HUES6 (cell line): ENCODE data around the gene RASD1.
"Not testable (repeated sequence)": the region's sequence is repeated elsewhere in the genome, so short reads cannot be mapped to it uniquely, and the experiment has no call there.

Source experiments
- H3K27ac ChIP-seq: 2 replicates; pipeline ENCODE4 v1.7.0; 2013; ENCODE audit warnings: low read depth, mild to moderate bottlenecking, low read length, inconsistent platforms
- H3K27me3 ChIP-seq: 2 replicates; pipeline ENCODE4 v1.6.1; 2013; ENCODE audit warnings: low read length; ENCODE audit not compliant: control insufficient read depth, insufficient read depth
- H3K36me3 ChIP-seq: 2 replicates; pipeline ENCODE4 v1.6.1; 2013; ENCODE audit warnings: low read length; ENCODE audit not compliant: control insufficient read depth, insufficient read depth
- H3K4me1 ChIP-seq: 2 replicates; pipeline ENCODE4 v1.6.1; 2013; ENCODE audit warnings: low read length; ENCODE audit not compliant: control insufficient read depth, insufficient read depth
- H3K4me3 ChIP-seq: 2 replicates; pipeline ENCODE4 v1.5.1; 2013; ENCODE audit warnings: low read depth, low read length
- H3K9ac ChIP-seq: one replicate; pipeline ENCODE4 v1.6.1; 2013; ENCODE audit warnings: mild to moderate bottlenecking, low read length
- H3K9me3 ChIP-seq: 2 replicates; pipeline ENCODE4 v1.6.1; 2013; ENCODE audit warnings: low read depth, low read length; ENCODE audit not compliant: control insufficient read depth, insufficient read depth

The RASD1 gene

DNA sequence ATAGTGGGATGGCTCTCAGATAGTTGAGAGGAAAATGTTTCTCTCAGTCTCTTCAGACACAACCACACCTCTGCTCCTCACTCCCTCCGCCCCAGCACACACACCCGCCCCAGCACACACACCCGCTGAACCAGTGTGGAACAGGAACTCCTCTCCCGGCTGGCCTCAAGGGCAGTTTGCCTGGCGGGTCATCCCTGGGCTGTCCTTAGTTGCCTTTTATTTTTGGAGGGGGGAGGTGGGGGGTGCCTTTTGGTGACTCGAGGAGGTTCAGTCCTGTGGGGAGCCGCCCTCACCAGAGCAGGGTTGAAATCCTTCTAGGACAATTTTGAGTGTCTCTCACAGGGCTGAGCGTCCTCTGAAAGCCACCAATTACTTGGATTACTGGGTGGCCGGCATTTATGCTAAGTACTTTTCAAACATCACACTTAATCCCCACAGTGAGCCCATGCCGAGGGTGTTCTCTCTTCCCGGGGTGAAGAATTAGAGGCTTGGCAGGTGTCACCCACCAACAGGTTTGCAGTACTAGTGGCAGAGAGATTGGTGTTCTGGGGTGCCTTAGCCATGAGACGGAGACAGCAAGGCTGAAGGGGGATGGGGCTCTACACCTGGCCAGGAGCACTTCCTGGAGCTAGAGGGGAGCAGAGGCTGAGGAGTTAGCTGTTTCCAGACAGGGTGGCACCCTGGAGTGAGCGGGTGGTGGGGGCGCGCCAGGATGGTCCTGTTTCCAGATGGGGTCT, 2.8 kb downstream of the RASD1 start:
- H3K9me3 ChIP-seq = no peaks in the 10 kb centered on the region
- no peak overlapping the region for H3K9ac ChIP-seq
- H3K27ac ChIP-seq = no peak overlapping the region

DNA sequence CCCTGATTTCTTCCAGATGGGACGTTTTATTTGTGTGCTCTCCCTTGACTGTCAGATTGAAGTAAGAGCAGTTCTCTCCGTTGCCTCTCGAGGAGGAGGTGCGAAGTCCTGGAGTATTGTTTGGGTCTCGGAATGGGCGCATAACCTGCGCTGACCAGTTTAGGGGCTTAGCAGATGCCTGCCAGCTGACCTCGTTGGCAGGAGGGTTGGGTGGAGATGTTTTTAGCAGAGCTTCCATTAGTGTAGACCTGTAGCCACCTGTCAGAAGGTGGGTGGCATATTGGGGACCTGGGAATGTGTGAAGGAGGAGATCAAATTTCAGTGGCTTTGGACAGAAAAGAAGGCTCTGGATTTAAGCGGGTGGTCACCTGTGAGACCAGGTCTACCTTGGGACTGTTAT, 3.6 kb downstream of the RASD1 start:
- Histone ChIP-seq H3K4me3 (no peak overlapping the region), H3K9me3 (no peaks in the 10 kb centered on the region), H3K9ac (no peak overlapping the region), H3K4me1 (peaks cover 34% of the 10 kb centered on the region), H3K27ac (no peak overlapping the region), H3K27me3 (peaks cover 24% of the 10 kb centered on the region), H3K36me3 (peaks cover 38% of the 10 kb centered on the region)

More for the DNA sequence above, 2.8 kb downstream of the RASD1 start:
- peaks cover 24% of the 10 kb centered on the region for H3K27me3 ChIP-seq
- no peak overlapping the region for H3K4me3 ChIP-seq
- H3K36me3 ChIP-seq = peaks cover 30% of the 10 kb centered on the region
- H3K4me1 ChIP-seq = peaks cover 34% of the 10 kb centered on the region

DNA sequence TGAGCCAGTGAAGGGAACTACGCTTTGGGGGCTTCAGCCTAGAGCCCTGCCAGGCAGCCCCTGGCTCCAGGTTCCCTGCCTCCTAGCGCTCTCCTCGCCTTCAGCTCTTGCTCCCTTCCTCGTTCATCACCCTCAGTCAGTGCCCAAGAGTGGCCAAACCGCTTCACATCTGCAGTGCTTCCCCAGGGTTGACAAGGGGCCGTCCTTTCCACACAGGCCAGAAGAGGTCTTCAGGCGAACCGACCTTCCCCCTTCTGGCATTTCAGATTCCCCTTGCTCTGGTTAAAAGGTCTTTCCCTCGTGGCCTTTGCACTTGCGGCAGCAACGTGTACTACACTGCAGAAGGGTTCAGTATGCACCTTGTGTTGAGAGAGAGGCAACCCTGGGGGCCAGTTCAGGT, 4.1 kb downstream of the RASD1 start:
- Histone ChIP-seq H3K36me3 (peaks cover 42% of the 10 kb centered on the region), H3K9ac (no peak overlapping the region), H3K27me3 (peaks cover 24% of the 10 kb centered on the region), H3K27ac (no peak overlapping the region), H3K4me3 (no peak overlapping the region), H3K9me3 (no peaks in the 10 kb centered on the region), H3K4me1 (peaks cover 29% of the 10 kb centered on the region)

DNA sequence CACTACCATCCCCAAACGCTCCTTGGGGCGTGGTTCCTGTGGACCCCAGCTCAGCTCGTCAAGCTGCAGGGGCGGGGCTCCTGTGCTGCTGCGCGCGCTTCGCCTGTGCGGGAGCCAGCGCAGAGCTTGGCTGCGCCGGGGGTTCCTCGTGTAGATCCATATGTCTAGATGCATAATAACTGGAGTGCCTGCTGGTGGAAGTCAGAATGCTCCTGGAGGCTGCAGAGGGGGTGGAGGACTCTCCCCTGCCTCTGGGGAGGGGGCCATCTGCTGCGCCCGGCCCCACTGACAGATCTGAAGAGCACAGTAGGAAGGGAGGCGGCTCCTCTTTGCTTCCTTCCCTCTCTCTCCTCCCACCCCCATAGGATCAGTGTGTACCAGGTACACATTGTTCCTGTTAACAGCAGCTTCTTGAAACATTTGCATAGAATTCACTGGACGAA, 4.6 kb downstream of the RASD1 start:
- H3K27me3 ChIP-seq = peaks cover 24% of the 10 kb centered on the region
- H3K9me3 ChIP-seq = no peaks in the 10 kb centered on the region
- peaks cover 42% of the 10 kb centered on the region for H3K36me3 ChIP-seq
- no peak overlapping the region for H3K27ac ChIP-seq
- H3K4me3 ChIP-seq = no peak overlapping the region
- peaks cover 27% of the 10 kb centered on the region for H3K4me1 ChIP-seq
- no peak overlapping the region for H3K9ac ChIP-seq

DNA sequence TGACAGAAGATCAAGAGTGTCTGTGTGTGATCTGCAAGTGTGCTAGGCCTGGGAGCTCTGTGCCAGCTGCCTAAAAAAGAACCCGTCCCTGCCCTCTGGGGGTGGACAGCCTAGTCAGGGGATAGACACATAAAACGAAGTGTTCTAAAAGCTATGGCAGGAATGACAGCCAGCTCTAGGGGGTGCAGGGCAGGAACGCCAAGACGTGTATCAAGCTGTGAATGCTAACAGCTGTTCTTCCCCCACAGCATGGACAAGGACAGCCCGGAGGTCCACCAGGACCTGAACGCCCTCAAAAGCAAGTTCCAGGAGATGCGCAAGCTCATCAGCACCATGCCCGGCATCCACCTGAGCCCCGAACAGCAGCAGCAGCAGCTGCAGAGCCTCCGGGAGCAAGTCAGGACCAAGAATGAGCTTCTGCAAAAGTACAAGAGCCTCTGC, 5.1 kb downstream of the RASD1 start:
- no peak overlapping the region for H3K27ac ChIP-seq
- H3K4me1 ChIP-seq = peaks cover 27% of the 10 kb centered on the region
- peaks cover 42% of the 10 kb centered on the region for H3K36me3 ChIP-seq
- H3K27me3 ChIP-seq = peaks cover 23% of the 10 kb centered on the region
- H3K9ac ChIP-seq = no peak overlapping the region
- H3K4me3 ChIP-seq = no peak overlapping the region
- H3K9me3 ChIP-seq = no peaks in the 10 kb centered on the region

DNA sequence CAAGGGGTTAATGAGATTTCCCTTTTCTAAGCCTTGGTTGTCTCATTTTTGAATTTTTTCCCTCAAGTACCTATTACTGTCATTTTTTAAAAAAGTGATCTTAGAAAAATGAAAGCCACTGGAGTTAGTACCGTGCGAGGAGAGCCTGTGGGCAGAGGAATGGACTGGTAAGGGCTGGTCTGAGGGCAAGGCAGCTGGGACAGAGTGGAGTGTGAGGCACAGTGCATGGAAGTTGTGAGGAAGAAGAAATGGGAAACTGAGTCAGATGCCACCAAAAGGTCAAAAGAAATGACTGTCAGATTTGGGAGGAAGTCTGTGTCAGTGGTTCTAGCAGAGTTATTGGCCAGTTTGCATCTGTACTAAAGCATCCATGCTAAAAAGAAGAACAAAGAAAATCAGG, 8.2 kb downstream of the RASD1 start:
- H3K27ac ChIP-seq = no peak overlapping the region
- no peaks in the 10 kb centered on the region for H3K9me3 ChIP-seq
- no peak overlapping the region for H3K9ac ChIP-seq
- peaks cover 60% of the 10 kb centered on the region for H3K36me3 ChIP-seq
- peaks cover 8% of the 10 kb centered on the region; the same call in 1 of the 2 replicates for H3K4me1 ChIP-seq
- no peak overlapping the region for H3K4me3 ChIP-seq
- no peaks in the 10 kb centered on the region for H3K27me3 ChIP-seq

DNA sequence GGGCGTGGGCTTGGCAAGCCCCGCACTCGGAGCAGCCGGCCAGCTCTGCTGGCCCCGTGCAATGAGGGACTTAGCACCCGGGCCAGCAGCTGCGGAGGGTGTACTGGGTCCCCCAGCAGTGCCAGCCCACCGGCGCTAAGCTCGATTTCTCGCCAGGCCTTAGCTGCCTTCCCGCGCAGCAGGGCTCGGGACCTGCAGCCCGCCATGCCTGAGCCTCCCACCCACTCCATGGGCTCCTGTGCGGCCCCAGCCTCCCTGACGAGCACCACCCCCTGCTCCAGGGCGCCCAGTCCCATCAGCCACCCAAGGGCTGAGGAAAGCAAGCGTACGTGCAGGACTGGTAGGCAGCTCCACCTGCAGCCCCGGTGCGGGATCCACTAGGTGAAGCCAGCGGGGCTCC, 9.8 kb downstream of the RASD1 start:
- H3K4me1 ChIP-seq, H3K4me3 ChIP-seq, H3K27me3 ChIP-seq, H3K9me3 ChIP-seq, H3K9ac ChIP-seq, H3K27ac ChIP-seq: not testable (repeated sequence)
- peaks cover 56% of the 10 kb centered on the region for H3K36me3 ChIP-seq

DNA sequence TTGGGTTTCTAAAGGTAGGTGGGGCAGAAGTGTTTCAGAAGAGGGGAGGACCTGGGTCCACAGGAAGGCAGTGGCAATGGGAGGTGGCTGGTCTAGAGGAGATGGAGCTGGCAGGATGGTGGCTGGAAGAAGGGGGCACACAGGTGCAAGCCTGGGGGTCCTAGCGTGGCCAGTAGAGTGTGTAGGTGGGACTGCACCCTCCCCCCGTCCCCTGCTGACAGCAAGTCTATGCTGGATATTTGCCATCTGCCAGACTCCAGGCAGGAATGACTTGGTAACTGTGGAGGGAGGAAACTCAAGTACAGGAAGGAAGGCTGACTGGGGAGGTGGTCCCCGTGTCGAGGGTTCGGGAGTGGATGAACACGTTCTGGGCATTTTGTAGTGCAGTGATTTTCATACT, 10.8 kb downstream of the RASD1 start:
- H3K27me3 ChIP-seq = no peaks in the 10 kb centered on the region
- no peaks in the 10 kb centered on the region for H3K4me1 ChIP-seq
- H3K36me3 ChIP-seq = peaks cover 53% of the 10 kb centered on the region
- no peak overlapping the region for H3K4me3 ChIP-seq
- H3K9ac ChIP-seq = no peak overlapping the region
- H3K9me3 ChIP-seq = no peaks in the 10 kb centered on the region
- H3K27ac ChIP-seq = no peak overlapping the region

DNA sequence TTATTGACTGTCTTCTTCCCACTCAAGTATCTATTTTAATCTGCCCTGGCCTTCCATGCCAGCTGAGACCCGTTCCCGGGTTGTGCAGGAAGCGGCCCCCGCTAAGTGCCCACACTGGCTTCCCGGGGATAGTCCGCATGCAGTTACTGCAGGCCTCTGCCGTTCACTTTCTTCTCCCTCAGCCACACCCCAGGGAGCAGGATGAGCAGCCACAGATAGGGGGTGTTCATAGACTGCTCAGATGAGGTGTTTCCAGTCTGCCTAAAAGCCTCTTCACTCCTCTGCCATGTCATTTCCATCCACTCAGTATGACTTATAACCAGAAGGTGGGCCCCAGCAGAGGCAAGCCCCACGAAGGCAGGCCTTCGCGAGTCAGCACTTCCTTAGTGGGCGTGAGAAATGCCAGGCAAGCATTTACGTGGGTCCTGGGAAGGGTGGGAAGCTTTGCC, 11.7 kb downstream of the RASD1 start:
- H3K27ac ChIP-seq = no peak overlapping the region
- no peak overlapping the region for H3K9ac ChIP-seq
- H3K9me3 ChIP-seq = no peaks in the 10 kb centered on the region
- no peaks in the 10 kb centered on the region for H3K4me1 ChIP-seq
- peaks cover 55% of the 10 kb centered on the region for H3K36me3 ChIP-seq
- no peak overlapping the region for H3K4me3 ChIP-seq
- H3K27me3 ChIP-seq = no peaks in the 10 kb centered on the region

DNA sequence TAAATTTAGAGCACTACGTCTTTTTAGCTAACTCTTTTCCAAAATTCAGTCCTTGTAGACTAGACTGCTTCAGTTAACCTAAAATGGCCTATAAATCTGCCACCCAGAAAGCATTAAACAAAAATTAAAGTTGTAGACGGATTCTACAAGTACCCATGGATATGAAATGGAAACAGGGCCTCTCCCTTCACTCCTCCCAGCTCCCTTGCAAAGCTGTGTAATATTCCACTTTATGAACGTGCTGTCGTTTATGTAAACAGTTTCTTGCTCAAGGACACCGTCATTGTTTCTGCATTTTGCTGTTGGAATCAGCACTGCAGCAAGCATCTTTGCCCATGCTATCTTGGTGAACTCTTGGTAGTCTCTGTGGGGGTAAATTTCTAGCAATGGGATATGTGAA, 14.3 kb downstream of the RASD1 start:
- Histone ChIP-seq H3K27me3 (no peaks in the 10 kb centered on the region), H3K4me1 (peaks cover 8% of the 10 kb centered on the region; the same call in 1 of the 2 replicates), H3K36me3 (peaks cover 49% of the 10 kb centered on the region), H3K9me3 (no peaks in the 10 kb centered on the region), H3K9ac (no peak overlapping the region), H3K27ac (no peak overlapping the region), H3K4me3 (no peak overlapping the region)

DNA sequence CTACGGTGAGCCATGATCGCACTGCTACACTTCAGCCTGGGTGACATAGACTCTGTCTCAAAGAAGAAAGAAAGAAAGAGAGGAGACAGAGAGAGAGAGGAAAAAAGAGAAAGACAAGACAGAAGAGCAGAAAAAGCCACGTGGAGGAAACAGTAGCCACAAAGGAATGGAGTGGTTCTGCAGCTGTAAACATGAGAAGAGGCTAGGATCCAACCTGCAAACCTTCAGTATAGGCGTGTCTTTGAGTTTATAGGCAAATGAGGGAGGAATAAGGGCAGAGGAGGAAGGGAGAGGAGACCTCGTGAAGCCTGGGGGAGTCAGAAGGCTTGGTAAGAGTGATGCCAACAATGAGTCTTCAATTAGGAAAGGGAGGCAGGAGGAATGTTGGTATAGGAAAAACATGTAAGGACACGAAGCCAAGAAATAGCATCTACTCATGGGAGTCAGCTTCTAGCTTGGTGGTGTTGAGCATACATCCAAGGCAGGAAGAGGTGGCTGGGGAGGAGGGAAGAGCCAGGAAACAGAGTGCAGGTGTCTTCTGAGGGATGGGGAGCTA, 15.5 kb downstream of the RASD1 start:
- peaks cover 8% of the 10 kb centered on the region; the same call in 1 of the 2 replicates for H3K4me1 ChIP-seq
- no peaks in the 10 kb centered on the region for H3K27me3 ChIP-seq
- H3K36me3 ChIP-seq = peaks cover 47% of the 10 kb centered on the region
- H3K9me3 ChIP-seq = no peaks in the 10 kb centered on the region
- H3K9ac ChIP-seq = no peak overlapping the region
- H3K4me3 ChIP-seq = no peak overlapping the region
- H3K27ac ChIP-seq = no peak overlapping the region
